T-helper 17 cell (primary cell): ENCODE measurements around the gene PLOD2. TPM values are rescaled to one million over a fixed set of nuclear protein-coding genes. Genes with fewer than 3 reads are reported as not detected.

Experiments
- ATAC-seq: fragments of 150-1000 bp; cut with Tn5 transposase; 2 replicates; pipeline ENCODE4 v1.10.0; 2021; ENCODE audit warnings: mild to moderate bottlenecking, moderate library complexity
- DNase-seq, 3 donors: peaks; one replicate each; pipeline versions ENCODE4 v3.0.0 to v3.0.0-alpha.2; 2020 to 2021
- H3K9me3 ChIP-seq: one replicate; pipeline ENCODE4 v1.7.0; 2013; ENCODE audit warnings: low read length, mild to moderate bottlenecking; ENCODE audit not compliant: control insufficient read depth, poor library complexity, severe bottlenecking
- H3K27ac Mint-ChIP-seq: one replicate; pipeline ENCODE4 v1.8.0; 2022; ENCODE audit warnings: mild to moderate bottlenecking, moderate library complexity, mixed read lengths
- H3K27me3 Mint-ChIP-seq: one replicate; pipeline ENCODE4 v1.8.0; 2022; ENCODE audit warnings: mixed read lengths
- H3K36me3 Mint-ChIP-seq: one replicate; pipeline ENCODE4 v1.8.0; 2022; ENCODE audit warnings: low read depth, mixed read lengths
- H3K4me1 Mint-ChIP-seq: one replicate; pipeline ENCODE4 v1.8.0; 2022; ENCODE audit warnings: mild to moderate bottlenecking, mixed read lengths
- H3K4me3 Mint-ChIP-seq: one replicate; pipeline ENCODE4 v1.8.0; 2022; ENCODE audit warnings: mild to moderate bottlenecking, moderate library complexity, mixed read lengths
- total RNA-seq, 4 donors: library from RNA in 2 of 4; stranded (reverse) in 2 of 4; gene quantifications; one replicate each; pipeline ENCODE4 v1.2.3 and lab custom pipeline; 2022 to 2026

PLOD2 gene
- total RNA-seq, 2 donors from 2014 or later = 0.17 to 1.9 TPM

DNA sequence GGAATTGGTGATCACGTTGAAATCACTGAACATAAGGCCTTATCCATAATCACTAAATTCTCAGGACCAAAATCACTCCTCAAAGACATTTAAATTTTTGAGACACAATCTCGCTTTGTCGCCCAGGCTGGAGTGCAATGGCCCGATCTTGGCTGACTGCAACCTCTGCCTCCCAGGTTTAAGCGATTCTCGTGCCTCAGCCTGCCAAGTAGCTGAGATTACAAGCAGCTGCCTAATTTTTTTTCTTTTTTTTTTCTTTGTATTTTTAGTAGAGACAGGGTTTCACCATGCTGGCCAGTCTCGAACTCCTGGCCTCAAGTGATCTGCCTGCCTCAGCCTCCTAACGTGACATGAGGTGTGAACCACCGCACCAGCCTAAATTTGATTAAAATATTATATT, 61.7 kb downstream of the PLOD2 start:
- H3K36me3 Mint-ChIP-seq = no peaks in the 10 kb centered on the region
- H3K4me3 Mint-ChIP-seq = no peak overlapping the region
- no peak overlapping the region for H3K27ac Mint-ChIP-seq
- no peak for DNase-seq
- H3K27me3 Mint-ChIP-seq = no peaks in the 10 kb centered on the region
- H3K9me3 ChIP-seq = peaks cover 2% of the 10 kb centered on the region
- ATAC-seq = no peak
- H3K4me1 Mint-ChIP-seq = no peaks in the 10 kb centered on the region

GRCh38 chr3:146093896-146094295, 67.1 kb downstream of the PLOD2 start:
- DNase-seq (no peak), ATAC-seq (no peak)
- Mint-ChIP-seq H3K4me1 (no peaks in the 10 kb centered on the region), H3K27ac (no peak overlapping the region), H3K27me3 (no peaks in the 10 kb centered on the region), H3K36me3 (no peaks in the 10 kb centered on the region), H3K4me3 (no peak overlapping the region)
- no peaks in the 10 kb centered on the region for H3K9me3 ChIP-seq

- Mint-ChIP-seq H3K36me3 (no peaks in the 10 kb centered on the region), H3K27me3 (no peaks in the 10 kb centered on the region), H3K4me1 (no peaks in the 10 kb centered on the region), H3K4me3 (no peak overlapping the region), H3K27ac (no peak overlapping the region)
- DNase-seq (no peak), ATAC-seq (no peak)
- H3K9me3 ChIP-seq = no peaks in the 10 kb centered on the region
These were observed 68.8 kb downstream of the PLOD2 start for GRCh38 chr3:146092230-146092629.

DNA sequence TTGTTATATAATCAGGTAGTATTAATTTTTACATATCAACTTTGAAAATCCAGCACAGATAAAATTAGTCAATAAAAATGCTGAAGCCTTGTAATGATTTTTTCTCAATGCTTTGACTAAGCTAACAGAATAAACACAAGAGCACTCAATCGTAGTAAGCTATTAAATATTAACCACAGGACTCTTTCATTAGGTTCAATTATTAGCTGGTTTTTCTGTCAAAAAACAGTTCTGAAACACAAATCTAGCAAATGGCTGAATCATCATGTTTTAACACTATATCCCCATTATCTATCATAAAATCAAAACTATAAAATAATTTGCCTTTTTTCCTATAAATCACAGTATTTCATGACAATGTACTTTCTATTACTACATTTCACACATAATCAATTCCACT, 69.6 kb downstream of the PLOD2 start:
- Mint-ChIP-seq H3K36me3 (no peaks in the 10 kb centered on the region), H3K4me3 (no peak overlapping the region), H3K27ac (no peak overlapping the region), H3K4me1 (no peaks in the 10 kb centered on the region), H3K27me3 (no peaks in the 10 kb centered on the region)
- H3K9me3 ChIP-seq = no peaks in the 10 kb centered on the region
- no peak for DNase-seq
- no peak for ATAC-seq

GRCh38 chr3:146090521-146090920, 70.5 kb downstream of the PLOD2 start:
- no peak for ATAC-seq

DNA sequence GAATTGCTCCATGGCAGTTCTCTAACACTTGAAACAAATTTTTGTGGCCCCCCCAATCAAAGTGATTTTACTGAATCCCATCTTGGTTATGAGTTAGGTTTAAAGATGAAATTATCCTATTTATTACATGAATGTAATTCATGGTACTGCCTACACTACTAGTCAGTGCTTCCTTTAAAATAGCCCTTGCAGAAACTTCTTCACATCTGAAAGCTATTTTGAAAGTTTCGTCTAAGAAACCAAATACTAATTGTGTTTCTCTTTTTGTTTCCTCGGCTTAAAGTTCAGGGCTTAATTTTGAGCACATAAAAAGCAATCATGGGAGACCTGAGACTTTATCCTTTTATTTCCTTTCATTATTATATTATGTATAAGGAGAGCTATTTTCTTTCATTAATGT, 72.1 kb downstream of the PLOD2 start:
- no peaks in the 10 kb centered on the region for H3K36me3 Mint-ChIP-seq
- no peaks in the 10 kb centered on the region for H3K4me1 Mint-ChIP-seq
- H3K4me3 Mint-ChIP-seq = no peak overlapping the region
- DNase-seq (no peak), ATAC-seq (no peak)
- no peak overlapping the region for H3K27ac Mint-ChIP-seq
- no peaks in the 10 kb centered on the region for H3K9me3 ChIP-seq
- H3K27me3 Mint-ChIP-seq = no peaks in the 10 kb centered on the region

More at GRCh38 chr3:146090521-146090920, 70.5 kb downstream of the PLOD2 start:
- no peak for DNase-seq
- Mint-ChIP-seq H3K4me1 (no peaks in the 10 kb centered on the region), H3K27ac (no peak overlapping the region), H3K27me3 (no peaks in the 10 kb centered on the region), H3K4me3 (no peak overlapping the region), H3K36me3 (no peaks in the 10 kb centered on the region)
- H3K9me3 ChIP-seq = no peaks in the 10 kb centered on the region

- Mint-ChIP-seq H3K4me1 (no peaks in the 10 kb centered on the region), H3K4me3 (no peak overlapping the region), H3K27ac (no peak overlapping the region), H3K36me3 (no peaks in the 10 kb centered on the region), H3K27me3 (no peaks in the 10 kb centered on the region)
- H3K9me3 ChIP-seq = no peaks in the 10 kb centered on the region
- DNase-seq = no peak
- no peak for ATAC-seq
These were observed 73.9 kb downstream of the PLOD2 start for GRCh38 chr3:146087116-146087515.

DNA sequence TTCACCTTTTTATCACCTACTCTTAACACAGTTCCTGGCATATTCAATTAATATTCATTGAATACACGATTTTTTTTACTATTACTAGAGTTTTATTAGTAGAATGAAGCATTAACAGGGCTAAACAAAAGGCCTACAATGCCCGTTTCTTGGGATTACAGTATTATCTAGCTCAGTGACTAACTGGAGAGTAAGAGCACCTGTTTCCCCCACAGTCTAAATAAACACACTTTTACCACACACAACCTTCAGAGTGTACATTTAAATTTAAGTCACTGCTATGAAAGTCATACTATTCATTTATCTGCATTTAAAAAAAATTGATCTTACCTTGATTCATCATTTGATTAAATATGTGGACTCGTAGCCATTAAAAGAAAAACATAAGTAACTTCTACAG, 74.8 kb downstream of the PLOD2 start:
- Mint-ChIP-seq H3K36me3 (no peaks in the 10 kb centered on the region), H3K27me3 (no peaks in the 10 kb centered on the region), H3K4me1 (no peaks in the 10 kb centered on the region), H3K4me3 (no peak overlapping the region), H3K27ac (no peak overlapping the region)
- ATAC-seq (no peak), DNase-seq (no peak)
- no peaks in the 10 kb centered on the region for H3K9me3 ChIP-seq

- ATAC-seq (no peak), DNase-seq (no peak)
- no peaks in the 10 kb centered on the region for H3K9me3 ChIP-seq
- no peaks in the 10 kb centered on the region for H3K27me3 Mint-ChIP-seq
- no peaks in the 10 kb centered on the region for H3K36me3 Mint-ChIP-seq
- no peaks in the 10 kb centered on the region for H3K4me1 Mint-ChIP-seq
- no peak overlapping the region for H3K4me3 Mint-ChIP-seq
- H3K27ac Mint-ChIP-seq = no peak overlapping the region
These were observed 75.3 kb downstream of the PLOD2 start for GRCh38 chr3:146085678-146086077.

GRCh38 chr3:146080578-146080977, 80.4 kb downstream of the PLOD2 start:
- Mint-ChIP-seq H3K4me3 (no peak overlapping the region), H3K4me1 (no peaks in the 10 kb centered on the region), H3K27me3 (no peaks in the 10 kb centered on the region), H3K27ac (no peak overlapping the region), H3K36me3 (no peaks in the 10 kb centered on the region)
- no peaks in the 10 kb centered on the region for H3K9me3 ChIP-seq
- DNase-seq = no peak
- no peak for ATAC-seq

DNA sequence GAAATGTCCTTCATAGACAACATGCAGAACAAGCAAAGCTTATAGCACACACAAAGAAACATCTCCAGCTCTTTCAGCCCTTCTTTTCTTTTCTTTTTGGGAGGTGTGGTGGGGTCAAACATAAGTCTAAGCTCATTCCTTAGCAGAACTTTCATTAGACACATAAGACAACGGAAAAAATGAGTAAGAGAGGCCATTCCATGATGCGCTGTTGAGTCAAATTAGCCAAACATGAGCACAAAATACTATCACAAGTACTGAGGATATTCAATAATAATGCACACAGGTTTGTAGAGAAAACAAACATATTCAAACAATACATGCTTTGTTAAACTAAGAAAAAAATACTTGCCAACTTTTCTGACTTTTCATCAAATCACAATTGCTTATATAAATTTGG, 83.0 kb downstream of the PLOD2 start:
- Mint-ChIP-seq H3K4me3 (no peak overlapping the region), H3K4me1 (no peaks in the 10 kb centered on the region), H3K27me3 (no peaks in the 10 kb centered on the region), H3K36me3 (no peaks in the 10 kb centered on the region), H3K27ac (no peak overlapping the region)
- DNase-seq (no peak), ATAC-seq (no peak)
- H3K9me3 ChIP-seq = no peaks in the 10 kb centered on the region

- Mint-ChIP-seq H3K36me3 (no peaks in the 10 kb centered on the region), H3K4me3 (no peak overlapping the region), H3K4me1 (no peaks in the 10 kb centered on the region), H3K27ac (no peak overlapping the region), H3K27me3 (no peaks in the 10 kb centered on the region)
- DNase-seq = no peak
- ATAC-seq = no peak
- no peaks in the 10 kb centered on the region for H3K9me3 ChIP-seq
These were observed 83.8 kb downstream of the PLOD2 start for GRCh38 chr3:146077181-146077580.

- peaks cover 7% of the 10 kb centered on the region for H3K27me3 Mint-ChIP-seq
- no peaks in the 10 kb centered on the region for H3K36me3 Mint-ChIP-seq
- no peak overlapping the region for H3K27ac Mint-ChIP-seq
- DNase-seq (no peak), ATAC-seq (no peak)
- no peaks in the 10 kb centered on the region for H3K9me3 ChIP-seq
- no peak overlapping the region for H3K4me3 Mint-ChIP-seq
- H3K4me1 Mint-ChIP-seq = no peaks in the 10 kb centered on the region
These were observed 88.2 kb downstream of the PLOD2 start for GRCh38 chr3:146072824-146073223.

DNA sequence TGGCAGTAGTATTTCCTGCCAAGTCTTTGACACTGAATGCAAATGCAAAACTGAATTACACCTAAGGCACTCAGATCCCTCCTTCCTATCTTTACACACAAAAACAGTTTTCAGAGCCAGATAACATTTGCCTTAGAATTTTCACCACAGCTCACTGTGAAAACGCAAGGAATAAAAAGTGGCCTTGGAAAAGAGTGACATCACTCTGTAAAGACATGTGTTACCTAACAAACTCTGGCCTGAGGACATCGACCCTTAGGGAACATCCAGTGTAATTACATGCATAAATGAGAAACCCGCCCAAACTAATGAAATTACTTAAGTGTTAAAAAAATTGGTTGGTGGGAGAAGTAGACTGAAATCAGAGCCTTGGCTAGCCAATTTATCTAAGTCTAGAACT, 88.9 kb downstream of the PLOD2 start:
- no peaks in the 10 kb centered on the region for H3K36me3 Mint-ChIP-seq
- DNase-seq (no peak), ATAC-seq (no peak)
- H3K9me3 ChIP-seq = no peaks in the 10 kb centered on the region
- no peak overlapping the region for H3K27ac Mint-ChIP-seq
- H3K27me3 Mint-ChIP-seq = peaks cover 7% of the 10 kb centered on the region
- no peak overlapping the region for H3K4me3 Mint-ChIP-seq
- H3K4me1 Mint-ChIP-seq = no peaks in the 10 kb centered on the region

DNA sequence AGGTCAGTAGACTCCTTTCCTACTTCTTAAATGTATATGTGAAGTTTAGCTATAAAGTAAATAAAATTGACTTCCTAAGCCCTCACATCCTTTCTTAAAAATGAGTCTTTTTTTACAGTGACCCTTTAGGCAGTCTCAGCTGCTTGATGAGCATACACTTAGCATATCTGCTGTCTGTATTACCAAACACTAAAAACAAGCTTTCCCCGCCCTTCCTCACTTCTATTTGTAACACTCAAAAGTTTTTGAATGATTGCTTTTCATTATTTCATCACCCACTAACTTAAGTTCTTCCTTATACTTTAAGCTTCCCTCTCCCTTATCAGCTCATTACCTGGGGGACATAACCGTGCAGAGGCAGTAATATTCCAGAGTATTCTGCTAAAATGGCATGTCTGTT, 89.4 kb downstream of the PLOD2 start:
- Mint-ChIP-seq H3K4me1 (no peaks in the 10 kb centered on the region), H3K27me3 (peaks cover 7% of the 10 kb centered on the region), H3K27ac (no peak overlapping the region), H3K4me3 (no peak overlapping the region), H3K36me3 (no peaks in the 10 kb centered on the region)
- H3K9me3 ChIP-seq = no peaks in the 10 kb centered on the region
- DNase-seq = no peak
- ATAC-seq = no peak
